Mesothelial cell of epicardium (in vitro differentiated cells): ENCODE results near the gene ASXL3. TPM values are rescaled to one million over a fixed set of nuclear protein-coding genes. Genes with fewer than 3 reads are reported as not detected.

Experiments
- DNase-seq, 2 experiments: peaks; one replicate each; pipeline ENCODE4 v3.0.0; 2021; ENCODE audit warnings: low spot score in 2 of 2; ENCODE audit not compliant: unreplicated experiment in 2 of 2
- H3K27ac Mint-ChIP-seq: 2 replicates; pipeline ENCODE4 v1.8.0; 2021; ENCODE audit warnings: mixed read lengths
- H3K27me3 Mint-ChIP-seq: 2 replicates; pipeline ENCODE4 v1.8.0; 2021; ENCODE audit warnings: low read depth, mixed read lengths
- H3K36me3 Mint-ChIP-seq: 2 replicates; pipeline ENCODE4 v1.8.0; 2021; ENCODE audit warnings: mixed read lengths
- H3K4me1 Mint-ChIP-seq: 2 replicates; pipeline ENCODE4 v1.8.0; 2021; ENCODE audit warnings: mixed read lengths
- H3K4me3 Mint-ChIP-seq: 2 replicates; pipeline ENCODE4 v1.8.0; 2021; ENCODE audit warnings: mild to moderate bottlenecking, moderate library complexity, mixed read lengths
- H3K9me3 Mint-ChIP-seq: 2 replicates; pipeline ENCODE4 v1.8.0; 2021; ENCODE audit warnings: mixed read lengths
- total RNA-seq: library from RNA; stranded (reverse); gene quantifications from 3 replicates; pipeline ENCODE4 v1.2.1, GENCODE V29; 2021
- TF ChIP-seq, protein P1 (sequence below): fragments of 200-600 bp; sonication (generic); IDR thresholded peaks from one replicate; pipeline ENCODE4 v1.5.0; 2021; ENCODE audit warnings: antibody characterized with exemption; ENCODE audit not compliant: unreplicated experiment

Gene ASXL3
- total RNA-seq, 1 donor from 2014 or later = 34.0 TPM

DNA sequence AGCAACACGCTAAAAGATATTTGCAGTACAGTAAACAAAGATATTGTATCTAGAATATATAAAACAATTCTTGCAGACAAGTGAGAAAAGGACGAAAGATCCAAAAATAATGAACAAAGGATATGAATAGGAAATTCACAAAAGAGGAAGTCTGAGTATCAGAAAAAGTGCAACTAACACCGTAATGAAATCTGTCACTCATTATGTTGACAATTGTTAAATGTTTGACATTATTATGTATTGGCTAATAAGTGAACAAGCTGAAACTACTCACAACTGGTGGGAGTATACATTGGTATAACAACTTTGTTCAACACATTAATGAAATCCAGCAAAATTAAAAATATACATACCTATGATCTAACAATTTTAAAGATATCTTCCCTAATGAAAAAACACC, 36.7 kb upstream of the ASXL3 start:
- peaks cover 17% of the 10 kb centered on the region for H3K4me1 Mint-ChIP-seq
- peaks cover 11% of the 10 kb centered on the region for H3K9me3 Mint-ChIP-seq
- TF ChIP-seq, protein P1, sequence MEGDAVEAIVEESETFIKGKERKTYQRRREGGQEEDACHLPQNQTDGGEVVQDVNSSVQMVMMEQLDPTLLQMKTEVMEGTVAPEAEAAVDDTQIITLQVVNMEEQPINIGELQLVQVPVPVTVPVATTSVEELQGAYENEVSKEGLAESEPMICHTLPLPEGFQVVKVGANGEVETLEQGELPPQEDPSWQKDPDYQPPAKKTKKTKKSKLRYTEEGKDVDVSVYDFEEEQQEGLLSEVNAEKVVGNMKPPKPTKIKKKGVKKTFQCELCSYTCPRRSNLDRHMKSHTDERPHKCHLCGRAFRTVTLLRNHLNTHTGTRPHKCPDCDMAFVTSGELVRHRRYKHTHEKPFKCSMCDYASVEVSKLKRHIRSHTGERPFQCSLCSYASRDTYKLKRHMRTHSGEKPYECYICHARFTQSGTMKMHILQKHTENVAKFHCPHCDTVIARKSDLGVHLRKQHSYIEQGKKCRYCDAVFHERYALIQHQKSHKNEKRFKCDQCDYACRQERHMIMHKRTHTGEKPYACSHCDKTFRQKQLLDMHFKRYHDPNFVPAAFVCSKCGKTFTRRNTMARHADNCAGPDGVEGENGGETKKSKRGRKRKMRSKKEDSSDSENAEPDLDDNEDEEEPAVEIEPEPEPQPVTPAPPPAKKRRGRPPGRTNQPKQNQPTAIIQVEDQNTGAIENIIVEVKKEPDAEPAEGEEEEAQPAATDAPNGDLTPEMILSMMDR = no peak

DNA sequence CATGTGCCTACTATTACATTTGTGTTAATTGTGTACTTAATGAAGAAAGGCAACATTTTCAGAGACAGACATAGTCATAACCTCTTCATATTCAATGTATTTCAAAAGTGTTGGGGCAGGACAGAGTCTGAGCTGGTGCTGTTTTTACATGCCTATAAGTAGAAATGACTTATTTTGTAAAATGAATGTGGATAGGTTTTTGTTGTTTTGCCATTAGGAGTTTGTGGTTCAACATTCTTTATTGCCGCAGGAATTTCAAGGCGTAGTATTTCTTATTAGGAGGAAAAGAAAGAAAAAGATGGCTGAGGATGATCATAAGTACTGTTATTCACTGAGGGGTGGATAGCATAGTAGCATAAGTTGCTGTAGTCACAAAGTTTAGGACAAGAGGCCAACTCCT, 21.2 kb upstream of the ASXL3 start:
- Mint-ChIP-seq H3K4me1 (peaks cover 38% of the 10 kb centered on the region), H3K4me3 (no peak overlapping the region), H3K36me3 (no peaks in the 10 kb centered on the region), H3K27me3 (no peaks in the 10 kb centered on the region), H3K9me3 (peaks cover 10% of the 10 kb centered on the region), H3K27ac (no peak overlapping the region)
- no peak for DNase-seq
- TF ChIP-seq, protein P1 = no peak

More for the DNA sequence above, 36.7 kb upstream of the ASXL3 start:
- no peaks in the 10 kb centered on the region for H3K36me3 Mint-ChIP-seq
- no peak overlapping the region for H3K27ac Mint-ChIP-seq
- no peak overlapping the region for H3K4me3 Mint-ChIP-seq
- H3K27me3 Mint-ChIP-seq = no peaks in the 10 kb centered on the region
- no peak for DNase-seq

DNA sequence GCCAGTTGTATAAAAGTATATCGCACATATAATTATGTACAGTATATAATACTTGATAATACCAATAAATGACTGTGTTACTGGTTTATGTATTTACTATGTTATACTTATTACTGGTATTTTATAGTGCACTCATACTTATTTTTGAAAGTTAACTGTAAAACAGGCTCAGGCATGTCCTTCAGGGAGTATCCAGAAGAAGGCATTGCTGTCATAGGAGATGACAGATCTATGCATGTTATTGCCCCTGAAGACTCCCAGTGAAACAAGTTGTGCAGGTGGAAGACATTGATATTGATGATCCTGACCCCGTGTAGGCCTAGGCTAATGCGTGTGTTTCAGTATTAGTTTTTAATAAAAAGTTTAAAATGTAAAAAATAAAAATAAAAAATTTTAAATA, 20.3 kb upstream of the ASXL3 start:
- TF ChIP-seq, protein P1 = no peak
- Mint-ChIP-seq H3K4me3 (no peak overlapping the region), H3K27ac (no peak overlapping the region), H3K36me3 (no peaks in the 10 kb centered on the region), H3K9me3 (peaks cover 17% of the 10 kb centered on the region), H3K4me1 (peaks cover 37% of the 10 kb centered on the region), H3K27me3 (no peaks in the 10 kb centered on the region)
- no peak for DNase-seq

DNA sequence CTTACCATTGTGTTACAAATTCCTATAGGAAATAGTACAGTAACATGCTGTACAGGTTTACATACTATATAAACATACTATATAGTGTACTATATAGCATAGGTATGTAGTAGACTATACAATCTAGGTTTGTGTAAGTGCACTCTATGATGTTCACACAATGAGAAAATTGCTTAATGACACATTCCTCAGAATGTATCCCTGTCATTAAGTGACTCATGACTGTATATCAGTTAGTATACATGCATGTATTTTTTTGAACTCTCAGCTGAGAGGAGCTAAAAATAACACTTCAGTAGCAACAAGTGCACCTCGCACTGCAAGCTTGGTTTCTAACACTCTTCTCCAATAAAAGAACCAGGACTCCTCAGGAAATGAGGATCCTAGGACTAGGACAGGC, 19.5 kb upstream of the ASXL3 start:
- Mint-ChIP-seq H3K4me3 (no peak overlapping the region), H3K36me3 (no peaks in the 10 kb centered on the region), H3K27ac (no peak overlapping the region), H3K4me1 (peaks cover 31% of the 10 kb centered on the region), H3K9me3 (peaks cover 20% of the 10 kb centered on the region), H3K27me3 (no peaks in the 10 kb centered on the region)
- no peak for DNase-seq
- TF ChIP-seq, protein P1 = no peak

DNA sequence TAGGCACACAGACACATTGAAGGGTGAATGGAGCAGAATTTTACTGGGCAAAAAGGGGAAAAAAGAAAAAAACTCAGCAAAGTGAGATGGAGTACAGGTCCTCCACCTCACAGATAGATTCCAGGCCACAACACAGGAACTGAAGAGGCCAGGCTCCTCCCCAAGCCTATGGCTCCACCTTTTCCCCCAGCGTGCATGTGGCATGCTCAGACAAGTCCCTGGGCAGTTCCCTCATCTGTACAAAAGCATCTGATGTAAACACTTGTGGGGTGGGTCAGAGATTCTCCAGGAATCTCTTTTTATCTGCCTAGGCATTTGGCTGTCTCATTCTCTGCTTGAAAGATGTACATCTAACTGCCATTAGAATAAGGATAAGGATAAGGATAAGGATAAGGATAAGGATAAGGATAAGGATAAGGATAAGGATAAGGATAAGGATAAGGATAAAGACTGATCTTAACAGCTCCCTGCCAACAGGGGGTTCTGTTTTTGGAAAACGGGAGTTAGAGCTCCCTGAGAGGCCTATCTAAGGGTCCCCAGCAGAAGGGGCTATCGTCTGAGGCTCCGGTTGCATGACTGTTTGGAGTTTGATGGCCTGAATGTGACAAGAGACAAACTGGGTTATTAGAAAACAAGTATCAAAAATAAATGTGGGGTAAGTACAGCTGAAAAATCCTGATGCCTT, 17.2 kb upstream of the ASXL3 start:
- H3K9me3 Mint-ChIP-seq = peaks cover 33% of the 10 kb centered on the region
- DNase-seq = no peak
- H3K27me3 Mint-ChIP-seq = no peaks in the 10 kb centered on the region
- H3K4me3 Mint-ChIP-seq = no peak overlapping the region
- H3K27ac Mint-ChIP-seq = peak overlapping the region; percentile 84
- H3K36me3 Mint-ChIP-seq = peaks cover 1% of the 10 kb centered on the region
- TF ChIP-seq, protein P1 = no peak
- peaks cover 29% of the 10 kb centered on the region for H3K4me1 Mint-ChIP-seq
